Renal pelvis (tissue), 4 donors: ENCODE data around the gene DRC7. TPM values are rescaled to one million over a fixed set of nuclear protein-coding genes. Genes with fewer than 3 reads are reported as not detected.
"Not testable (repeated sequence)": the region's sequence is repeated elsewhere in the genome, so short reads cannot be mapped to it uniquely, and the experiment has no call there.

Experiments used
- DNase-seq: peaks from one replicate; pipeline ENCODE4 v3.0.0-alpha.2; 2013
- polyA plus RNA-seq, 3 donors: library from polyadenylated mRNA; unstranded; fragments of 120-200 nt; gene quantifications; one replicate each; pipeline ENCODE4 v1.2.1, GENCODE V29; 2013; ENCODE audit not compliant: insufficient read length in 3 of 3

DRC7 gene
- polyA plus RNA-seq, 3 donors = 3.3 to 7.8 (median 3.9) TPM

- no peak for DNase-seq
These were observed 33.7 kb upstream of the DRC7 start for GRCh38 chr16:57660715-57661463.

GRCh38 chr16:57661510-57661909 is 33.1 kb upstream of the DRC7 start:
- DNase-seq = no peak

DNA sequence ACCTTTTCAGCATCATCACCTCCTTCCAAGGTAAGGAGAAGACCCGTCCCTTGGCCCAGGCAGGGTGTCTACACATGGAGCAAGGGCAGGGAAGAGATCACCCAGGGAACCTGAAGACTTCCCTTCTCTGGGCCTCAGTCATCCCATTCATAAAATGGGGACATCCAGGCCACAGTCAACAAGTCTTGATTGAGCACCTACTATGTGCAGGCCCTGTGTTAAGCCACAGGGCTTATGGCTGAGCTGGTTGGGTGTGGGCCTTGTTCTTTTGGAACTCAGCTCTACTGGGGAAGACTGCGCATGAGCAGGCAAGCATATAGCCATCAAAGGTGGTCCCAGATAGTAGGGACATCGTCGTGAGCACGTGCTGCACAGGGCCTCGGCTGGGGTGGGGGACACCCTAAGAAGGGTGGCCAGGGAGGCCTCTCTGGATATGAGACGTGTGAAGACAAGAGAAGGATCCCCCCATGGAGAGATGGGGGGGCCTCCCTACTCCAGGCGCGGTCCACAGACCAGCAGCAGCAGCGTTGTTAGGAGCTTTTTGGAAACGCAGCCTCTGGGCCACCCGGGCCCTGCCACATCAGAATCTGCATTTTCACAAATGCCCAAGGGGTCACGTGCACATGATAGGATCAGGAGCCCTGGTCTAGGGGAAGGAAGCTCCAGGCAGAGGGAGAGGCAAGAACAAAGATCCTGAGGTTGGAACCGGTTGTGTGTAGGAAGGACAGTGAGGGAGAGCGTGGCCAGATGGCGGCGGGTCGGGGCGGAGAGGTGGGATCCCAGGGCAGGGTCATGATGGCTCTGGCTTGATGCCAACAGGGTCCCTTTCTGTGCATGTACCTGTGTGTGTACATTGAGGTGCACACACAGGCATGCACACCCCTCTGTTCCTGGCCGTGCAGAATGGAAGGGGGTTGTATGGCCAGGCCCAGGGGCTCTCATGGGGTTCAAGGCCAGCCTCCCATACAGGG is 32.4 kb upstream of the DRC7 start:
- no peak for DNase-seq

- DNase-seq = no peak
These were observed 31.2 kb upstream of the DRC7 start for GRCh38 chr16:57663436-57663835.

- DNase-seq = no peak
These were observed 30.5 kb upstream of the DRC7 start for GRCh38 chr16:57663917-57664661.

GRCh38 chr16:57664662-57665025 is 30.0 kb upstream of the DRC7 start:
- DNase-seq = no peak

DNA sequence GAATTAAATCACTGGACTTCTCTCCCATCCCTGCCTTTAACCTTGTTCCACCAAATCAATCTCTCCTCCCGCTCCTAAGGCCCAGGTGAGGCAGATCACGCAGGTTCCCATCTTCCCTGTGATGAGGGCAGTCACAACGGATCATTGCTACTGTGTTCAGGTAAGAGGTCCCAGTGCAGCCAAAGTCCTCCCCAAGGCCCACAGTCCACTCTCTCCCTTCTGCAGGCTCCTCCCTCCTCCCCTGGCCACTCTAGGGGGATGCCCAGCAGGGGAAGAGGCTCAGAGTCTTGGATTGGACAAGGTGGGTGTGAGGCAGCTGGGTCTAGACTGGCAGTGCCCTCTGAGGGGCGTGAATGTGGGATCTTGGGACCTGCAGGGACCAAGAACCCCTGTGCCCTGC is 29.1 kb upstream of the DRC7 start:
- no peak for DNase-seq

GRCh38 chr16:57666353-57667047 is 28.1 kb upstream of the DRC7 start:
- DNase-seq = no peak

DNA sequence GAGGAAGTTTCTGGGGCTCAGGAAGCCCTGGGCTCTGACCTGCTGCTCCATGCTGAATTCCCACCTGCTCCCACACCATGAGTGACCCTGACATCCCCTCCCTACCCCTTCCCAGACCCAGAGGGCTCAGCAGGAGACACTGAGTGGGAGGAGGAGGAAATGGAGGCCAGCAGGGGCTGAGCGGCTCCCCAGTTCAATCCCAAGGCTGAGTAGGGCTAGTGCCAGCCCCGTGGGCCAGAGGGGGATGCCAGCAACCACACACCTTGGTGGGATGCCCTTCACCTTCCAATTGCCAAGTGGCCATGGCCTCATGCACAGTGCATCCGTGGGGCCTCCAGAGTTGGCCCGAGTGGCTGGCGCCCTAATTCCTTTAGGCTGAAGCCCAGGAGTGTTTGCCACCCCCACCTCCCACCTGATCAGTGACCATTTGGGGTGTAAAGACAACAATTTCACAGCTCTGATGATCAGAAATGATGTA is 27.5 kb upstream of the DRC7 start:
- no peak for DNase-seq

- DNase-seq = no peak
These were observed 26.9 kb upstream of the DRC7 start for GRCh38 chr16:57667526-57668262.

- no peak for DNase-seq
These were observed 26.4 kb upstream of the DRC7 start, which contains the start of gene ADGRG3 for GRCh38 chr16:57668263-57668571. Gene ADGRG3 (plus strand): TSS chr16:57668306. CDS start chr16:57668348, 42 bp downstream.

- no peak for DNase-seq
These were observed 25.8 kb upstream of the DRC7 start for GRCh38 chr16:57668630-57669475.

GRCh38 chr16:57669476-57670162 is 25.0 kb upstream of the DRC7 start:
- no peak for DNase-seq

DNA sequence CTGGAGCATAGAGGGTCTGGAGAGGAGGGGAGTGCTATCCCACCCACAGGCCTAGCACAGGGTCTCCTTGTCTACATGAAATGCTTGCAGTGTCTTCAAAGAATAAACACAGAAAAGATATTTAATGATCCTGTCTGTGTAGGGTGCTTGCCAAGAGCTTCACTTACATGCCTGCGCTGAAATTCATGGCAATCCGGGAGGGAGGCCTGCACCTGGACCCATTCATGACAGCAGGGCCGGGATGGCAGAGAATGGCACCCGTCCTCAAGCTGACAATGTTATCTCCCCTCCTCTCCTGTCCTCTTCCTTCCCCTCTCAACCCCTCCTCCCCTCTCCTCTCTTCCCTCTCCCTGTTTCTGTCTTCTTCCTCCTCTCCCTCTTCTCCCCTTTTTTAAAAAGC is 24.4 kb upstream of the DRC7 start:
- DNase-seq = no peak

GRCh38 chr16:57671451-57671850 is 23.2 kb upstream of the DRC7 start:
- not testable (repeated sequence) for DNase-seq

DNA sequence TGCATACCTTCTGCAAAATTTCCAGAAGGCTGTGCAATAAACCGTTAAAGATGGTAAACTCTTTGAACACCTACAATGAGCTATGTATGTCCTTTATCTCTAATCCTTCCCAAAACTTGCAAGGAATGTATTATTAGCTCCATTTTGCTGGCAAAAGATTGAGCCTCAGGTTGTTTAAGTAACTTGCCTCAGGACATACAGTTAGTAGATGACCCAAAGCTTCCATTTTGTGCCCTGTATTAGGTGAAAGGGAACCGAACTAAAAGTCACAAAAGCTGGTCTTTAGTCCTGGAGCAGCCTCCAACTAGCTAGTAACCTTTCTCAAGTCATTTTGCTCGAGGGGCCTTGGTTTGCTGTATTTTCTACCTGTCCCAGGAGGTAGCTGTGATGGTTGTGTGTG is 22.2 kb upstream of the DRC7 start:
- no peak for DNase-seq

GRCh38 chr16:57672824-57673223 is 21.8 kb upstream of the DRC7 start:
- no peak for DNase-seq

DNA sequence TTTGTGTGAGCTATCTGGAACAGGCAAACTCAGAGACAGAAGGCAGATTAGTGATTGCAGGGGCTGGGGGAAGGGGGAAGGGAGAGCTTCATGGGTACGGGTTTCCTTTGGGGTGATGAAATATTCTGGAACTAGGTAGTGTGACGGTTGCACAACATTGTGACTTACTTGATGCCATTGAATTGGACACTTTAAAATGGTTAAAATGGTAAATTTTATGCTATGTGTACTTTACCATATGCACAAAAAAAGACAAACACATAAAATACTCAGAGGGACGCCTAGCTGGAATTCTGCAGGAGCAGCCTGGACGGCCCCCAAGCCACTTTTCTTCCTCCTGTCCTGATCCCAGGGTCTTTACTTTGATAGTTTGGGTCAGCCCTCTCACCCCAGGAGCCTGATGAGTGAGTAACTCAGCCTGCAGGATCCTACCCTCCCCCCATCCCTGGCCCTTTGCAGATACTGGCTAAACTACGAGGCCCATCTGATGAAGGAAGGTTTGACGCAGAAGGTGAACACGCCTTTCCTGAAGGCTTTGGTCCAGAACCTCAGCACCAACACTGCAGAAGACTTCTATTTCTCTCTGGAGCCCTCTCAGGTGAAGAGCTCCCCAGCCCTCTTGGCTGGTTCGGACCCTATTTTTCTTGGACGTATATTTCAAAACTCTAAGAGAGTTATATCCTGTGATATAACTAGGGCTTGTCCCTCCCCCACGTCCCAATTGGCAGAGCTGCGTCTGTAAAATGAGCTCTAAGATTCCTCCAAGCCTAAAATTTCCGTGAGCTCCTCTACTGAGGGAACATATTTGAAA is 18.7 kb upstream of the DRC7 start:
- DNase-seq = no peak
